ENCODE data around the gene KCNJ1.

The KCNJ1 gene

DNA sequence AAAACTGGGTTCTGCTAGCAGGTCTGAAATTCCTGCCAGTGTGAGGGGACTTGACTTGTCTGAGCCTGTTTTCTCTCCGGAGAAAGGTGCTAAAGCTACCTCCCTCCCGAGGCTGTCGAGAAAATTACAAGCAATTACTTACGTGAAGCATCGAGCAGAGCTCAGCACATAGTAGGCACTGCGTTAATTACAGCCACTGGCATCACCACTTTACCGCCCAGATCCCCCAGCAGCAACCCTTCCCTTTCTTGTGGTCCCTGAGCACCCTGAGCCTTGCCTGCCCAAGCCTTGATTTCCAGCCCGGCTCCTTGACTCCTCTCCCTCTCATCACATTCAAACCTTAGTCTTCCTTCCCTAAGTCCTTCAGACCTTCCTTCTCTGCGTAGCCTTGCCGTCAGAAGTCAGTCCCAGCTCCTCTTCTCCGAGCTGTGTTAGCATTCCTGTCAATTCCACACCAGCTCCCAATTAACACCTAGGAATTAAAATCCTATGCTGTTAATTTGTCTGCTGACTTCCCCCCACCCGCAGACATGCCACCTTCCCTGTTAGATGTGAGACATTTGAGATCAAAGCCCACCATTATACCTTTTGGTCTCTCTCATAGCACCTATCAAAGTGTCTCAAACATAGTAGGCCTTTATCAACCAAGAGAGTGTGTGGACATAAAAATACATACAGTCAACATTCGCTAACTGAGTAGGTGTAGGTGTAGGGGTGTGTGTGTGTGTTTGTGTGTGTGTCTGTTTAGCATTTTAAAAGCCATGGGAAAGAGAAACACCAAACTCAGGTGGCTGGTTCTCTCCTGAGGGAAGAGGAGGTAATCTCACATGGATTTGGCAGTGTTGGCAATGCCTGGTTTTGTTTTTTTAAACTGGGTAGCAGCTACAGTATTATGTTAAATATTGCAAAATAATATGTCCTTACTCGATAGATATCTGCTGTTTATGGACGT lies 21.2 kb upstream of the KCNJ1 start:
- no peak for DNase-seq (ENCODE audit: low read depth, low spot score)
- Histone ChIP-seq H3K4me3 (ENCODE audit: insufficient read length, low read depth) (no peak overlapping the region), H3K4me1 (ENCODE audit: insufficient read depth, insufficient read length) (peaks cover 2% of the 10 kb centered on the region), H3K9ac (ENCODE audit: insufficient read length, low read depth) (no peak overlapping the region), H3K9me3 (ENCODE audit: insufficient read depth, low read length) (no peaks in the 10 kb centered on the region), H3K36me3 (ENCODE audit: insufficient read depth, insufficient read length, low read length) (no peaks in the 10 kb centered on the region), H3K27me3 (ENCODE audit: insufficient read depth, insufficient read length) (peaks cover 40% of the 10 kb centered on the region)
- TF ChIP-seq ZNF274 (IDR thresholded peaks at IDR 0.05; ENCODE audit: low read depth, low read length) (no peak), SUZ12 (IDR thresholded peaks at IDR 0.05; ENCODE audit: extremely low read depth, insufficient read depth, insufficient read length) (no peak), YY1 (IDR thresholded peaks at IDR 0.05; ENCODE audit: insufficient read depth, insufficient read length) (no peak)

GRCh38 chr11:128886406-128887124 lies 19.5 kb upstream of the KCNJ1 start:
- no peak for DNase-seq (ENCODE audit: low read depth, low spot score)
- no peak overlapping the region for H3K9ac ChIP-seq (ENCODE audit: insufficient read length, low read depth)
- no peaks in the 10 kb centered on the region for H3K9me3 ChIP-seq (ENCODE audit: insufficient read depth, low read length)
- H3K36me3 ChIP-seq (ENCODE audit: insufficient read depth, insufficient read length, low read length), result no peaks in the 10 kb centered on the region
- no peak overlapping the region for H3K4me3 ChIP-seq (ENCODE audit: insufficient read length, low read depth)
- H3K4me1 ChIP-seq (ENCODE audit: insufficient read depth, insufficient read length), result peaks cover 2% of the 10 kb centered on the region
- TF ChIP-seq ZNF274 (IDR thresholded peaks at IDR 0.05; ENCODE audit: low read depth, low read length), result no peak
- no peak for TF ChIP-seq YY1 (IDR thresholded peaks at IDR 0.05; ENCODE audit: insufficient read depth, insufficient read length)
- no peak for TF ChIP-seq SUZ12 (IDR thresholded peaks at IDR 0.05; ENCODE audit: extremely low read depth, insufficient read depth, insufficient read length)
- peaks cover 32% of the 10 kb centered on the region for H3K27me3 ChIP-seq (ENCODE audit: insufficient read depth, insufficient read length)

DNA sequence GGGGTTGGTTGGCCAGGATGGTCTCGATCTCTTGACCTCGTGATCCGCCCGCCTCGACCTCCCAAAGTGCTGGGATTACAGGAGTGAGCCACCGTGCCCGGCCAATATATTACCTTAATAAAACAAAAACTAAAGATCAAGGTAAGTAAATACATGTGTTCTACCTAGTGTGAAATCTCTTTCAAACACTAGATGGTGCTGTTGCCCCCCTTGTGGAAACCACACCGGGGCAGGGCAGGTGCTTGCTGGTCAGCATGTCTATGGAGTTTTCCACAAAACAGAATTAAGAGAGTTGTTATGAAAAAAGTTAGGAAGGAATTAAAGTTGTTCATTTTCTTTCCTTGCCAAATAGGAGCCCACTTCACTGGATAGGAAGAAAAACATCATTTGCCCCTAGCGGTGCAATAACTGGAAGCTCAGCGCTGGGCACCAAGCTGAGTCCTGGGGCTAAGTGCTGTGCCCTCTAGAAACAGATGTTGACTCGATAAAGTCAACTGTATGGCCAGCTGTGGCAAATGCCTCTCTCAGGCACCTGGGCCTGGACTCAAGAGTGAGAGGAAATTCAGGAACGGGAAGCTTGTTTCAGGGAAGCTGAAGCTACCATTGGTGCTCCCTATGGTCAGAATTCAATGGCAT lies 17.7 kb upstream of the KCNJ1 start:
- Histone ChIP-seq H3K4me1 (ENCODE audit: insufficient read depth, insufficient read length) (peaks cover 3% of the 10 kb centered on the region), H3K36me3 (ENCODE audit: insufficient read depth, insufficient read length, low read length) (no peaks in the 10 kb centered on the region), H3K4me3 (ENCODE audit: insufficient read length, low read depth) (no peak overlapping the region), H3K9me3 (ENCODE audit: insufficient read depth, low read length) (no peaks in the 10 kb centered on the region), H3K27me3 (ENCODE audit: insufficient read depth, insufficient read length) (peaks cover 21% of the 10 kb centered on the region), H3K9ac (ENCODE audit: insufficient read length, low read depth) (no peak overlapping the region)
- no peak for TF ChIP-seq YY1 (IDR thresholded peaks at IDR 0.05; ENCODE audit: insufficient read depth, insufficient read length)
- no peak for TF ChIP-seq SUZ12 (IDR thresholded peaks at IDR 0.05; ENCODE audit: extremely low read depth, insufficient read depth, insufficient read length)
- TF ChIP-seq ZNF274 (IDR thresholded peaks at IDR 0.05; ENCODE audit: low read depth, low read length), result no peak
- DNase-seq (ENCODE audit: low read depth, low spot score), result peak; percentile 62

DNA sequence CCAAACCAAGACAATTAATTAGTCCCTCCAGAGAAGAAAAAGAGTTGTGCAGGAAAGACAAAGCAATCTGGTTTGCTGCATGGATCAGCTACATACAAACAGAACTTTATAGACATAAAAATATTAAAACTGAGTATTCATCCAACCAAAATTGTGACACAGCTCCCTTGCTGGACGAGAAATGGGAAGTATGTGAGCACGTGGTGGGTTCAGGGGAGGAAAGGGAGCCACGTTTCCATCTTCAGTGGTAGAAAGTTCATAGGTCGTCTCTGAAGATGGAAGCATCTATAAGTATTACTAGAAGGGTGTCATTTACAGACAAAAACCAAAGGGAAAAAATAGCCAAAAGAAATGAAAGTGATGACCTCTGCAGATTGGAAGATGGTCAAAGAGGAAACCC lies 17.0 kb upstream of the KCNJ1 start:
- Histone ChIP-seq H3K4me1 (ENCODE audit: insufficient read depth, insufficient read length) (peaks cover 2% of the 10 kb centered on the region), H3K9ac (ENCODE audit: insufficient read length, low read depth) (no peak overlapping the region), H3K9me3 (ENCODE audit: insufficient read depth, low read length) (no peaks in the 10 kb centered on the region), H3K4me3 (ENCODE audit: insufficient read length, low read depth) (no peak overlapping the region), H3K27me3 (ENCODE audit: insufficient read depth, insufficient read length) (peaks cover 13% of the 10 kb centered on the region), H3K36me3 (ENCODE audit: insufficient read depth, insufficient read length, low read length) (no peaks in the 10 kb centered on the region)
- TF ChIP-seq YY1 (IDR thresholded peaks at IDR 0.05; ENCODE audit: insufficient read depth, insufficient read length) (no peak), SUZ12 (IDR thresholded peaks at IDR 0.05; ENCODE audit: extremely low read depth, insufficient read depth, insufficient read length) (no peak), ZNF274 (IDR thresholded peaks at IDR 0.05; ENCODE audit: low read depth, low read length) (no peak)
- DNase-seq (ENCODE audit: low read depth, low spot score), result no peak

GRCh38 chr11:128882451-128882850 lies 15.4 kb upstream of the KCNJ1 start:
- no peak overlapping the region for H3K9ac ChIP-seq (ENCODE audit: insufficient read length, low read depth)
- peaks cover 2% of the 10 kb centered on the region for H3K4me1 ChIP-seq (ENCODE audit: insufficient read depth, insufficient read length)
- TF ChIP-seq SUZ12 (IDR thresholded peaks at IDR 0.05; ENCODE audit: extremely low read depth, insufficient read depth, insufficient read length), result no peak
- no peaks in the 10 kb centered on the region for H3K36me3 ChIP-seq (ENCODE audit: insufficient read depth, insufficient read length, low read length)
- H3K9me3 ChIP-seq (ENCODE audit: insufficient read depth, low read length), result no peaks in the 10 kb centered on the region
- no peak overlapping the region for H3K4me3 ChIP-seq (ENCODE audit: insufficient read length, low read depth)
- peaks cover 10% of the 10 kb centered on the region for H3K27me3 ChIP-seq (ENCODE audit: insufficient read depth, insufficient read length)
- DNase-seq (ENCODE audit: low read depth, low spot score), result no peak

- TF ChIP-seq ZNF274 (IDR thresholded peaks at IDR 0.05; ENCODE audit: low read depth, low read length), result no peak
- no peak for TF ChIP-seq YY1 (IDR thresholded peaks at IDR 0.05; ENCODE audit: insufficient read depth, insufficient read length)
- no peak for TF ChIP-seq SUZ12 (IDR thresholded peaks at IDR 0.05; ENCODE audit: extremely low read depth, insufficient read depth, insufficient read length)
- Histone ChIP-seq H3K27me3 (ENCODE audit: insufficient read depth, insufficient read length) (peaks cover 10% of the 10 kb centered on the region), H3K4me1 (ENCODE audit: insufficient read depth, insufficient read length) (peaks cover 2% of the 10 kb centered on the region), H3K4me3 (ENCODE audit: insufficient read length, low read depth) (no peak overlapping the region), H3K9ac (ENCODE audit: insufficient read length, low read depth) (no peak overlapping the region), H3K36me3 (ENCODE audit: insufficient read depth, insufficient read length, low read length) (no peaks in the 10 kb centered on the region), H3K9me3 (ENCODE audit: insufficient read depth, low read length) (no peaks in the 10 kb centered on the region)
- DNase-seq (ENCODE audit: low read depth, low spot score), result no peak
These were observed 14.1 kb upstream of the KCNJ1 start for GRCh38 chr11:128881221-128881620.

- Histone ChIP-seq H3K4me3 (ENCODE audit: insufficient read length, low read depth) (no peak overlapping the region), H3K9ac (ENCODE audit: insufficient read length, low read depth) (no peak overlapping the region), H3K9me3 (ENCODE audit: insufficient read depth, low read length) (no peaks in the 10 kb centered on the region), H3K27me3 (ENCODE audit: insufficient read depth, insufficient read length) (peaks cover 10% of the 10 kb centered on the region), H3K4me1 (ENCODE audit: insufficient read depth, insufficient read length) (peaks cover 2% of the 10 kb centered on the region), H3K36me3 (ENCODE audit: insufficient read depth, insufficient read length, low read length) (no peaks in the 10 kb centered on the region)
- DNase-seq (ENCODE audit: low read depth, low spot score), result peak; percentile 63
- TF ChIP-seq ZNF274 (IDR thresholded peaks at IDR 0.05; ENCODE audit: low read depth, low read length) (no peak), YY1 (IDR thresholded peaks at IDR 0.05; ENCODE audit: insufficient read depth, insufficient read length) (no peak), SUZ12 (IDR thresholded peaks at IDR 0.05; ENCODE audit: extremely low read depth, insufficient read depth, insufficient read length) (no peak)
These were observed 12.7 kb upstream of the KCNJ1 start for GRCh38 chr11:128879817-128880216.

Measured in NT2/D1 (cell line).